Fibroblast of lung (primary cell): ENCODE data around the gene SLC39A1.

ENCODE experiments used
- CTCF ChIP-seq, 2 donors: IDR thresholded peaks in 1 of 2; conservative IDR thresholded peaks in 1 of 2; 1 replicate in 1 of 2; 2 replicates in 1 of 2; pipeline ENCODE4 v1.5.1; 2011 to 2012; ENCODE audit warnings: low read length in 2 of 2, control low read depth in 1 of 2, inconsistent platforms in 1 of 2, low read depth in 1 of 2, mild to moderate bottlenecking in 1 of 2
- EZH2 ChIP-seq: IDR thresholded peaks from 2 replicates; pipeline ENCODE4 v1.5.1; 2012; ENCODE audit warnings: low read length, control low read depth, mild to moderate bottlenecking; ENCODE audit errors: missing control alignments

DNA sequence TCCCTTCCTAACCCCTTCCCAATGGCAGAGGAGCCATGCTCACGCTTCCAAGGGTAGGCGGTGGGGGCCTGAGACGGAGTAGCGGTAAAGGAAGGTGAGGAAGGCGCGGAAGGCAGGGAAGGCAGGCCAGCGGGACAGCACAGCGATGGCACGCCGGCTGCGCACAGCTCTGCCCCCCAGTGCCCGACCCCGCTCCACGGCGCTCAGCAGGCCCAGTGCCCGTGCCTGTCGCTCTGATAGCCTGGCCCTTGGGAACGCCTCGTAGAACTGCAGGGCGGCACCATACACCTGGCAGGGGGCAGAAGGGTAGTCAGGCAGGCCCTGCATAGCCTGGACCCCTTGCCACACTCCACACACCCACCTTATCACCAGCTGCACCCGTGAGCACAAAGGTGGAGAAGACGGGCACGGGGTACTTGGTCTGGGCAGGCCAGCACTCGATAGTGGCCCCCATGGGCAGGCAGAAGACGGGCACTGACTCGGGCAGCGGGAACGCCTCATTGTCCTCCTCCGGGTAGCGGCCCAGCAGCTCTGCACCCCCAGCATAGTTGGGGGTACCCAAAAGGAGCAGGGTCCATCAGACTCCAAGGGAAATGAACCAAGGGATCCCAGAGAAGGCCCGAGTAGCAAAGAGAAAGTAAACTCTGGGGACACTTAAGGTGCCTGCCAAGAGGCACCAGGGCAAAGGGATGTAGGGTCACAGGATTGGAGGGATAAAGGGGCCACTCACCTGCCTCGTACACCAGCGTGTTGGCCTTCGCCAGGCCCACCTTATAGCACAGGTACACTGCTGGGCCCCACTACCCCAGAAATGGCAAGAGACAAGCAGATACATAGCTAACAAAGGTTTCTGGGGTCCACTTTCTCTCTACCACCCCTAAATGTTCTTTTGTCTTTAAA lies 21.3 kb downstream of the SLC39A1 start:
- TF ChIP-seq EZH2 (no peak), CTCF (conservative IDR thresholded peaks at IDR 0.05 in 1 of 2, IDR thresholded peaks at IDR 0.05 in 1 of 2; ENCODE audit: low read depth in 1 of 2, low read length in 2 of 2) (no peak)
